Measurements from ENCODE around the gene STK11.

- TF ChIP-seq CTCF (IDR thresholded peaks at IDR 0.05; ENCODE audit: insufficient read depth, low read depth, low read length) (no peak), EZH2 (IDR thresholded peaks at IDR 0.05; ENCODE audit: insufficient read depth, low read length) (no peak)
Observed at GRCh38 chr19:1251330-1252220, 46.0 kb downstream of the STK11 start.
